Fibroblast of the aortic adventitia (primary cell): ENCODE results near the gene DOHH. TPM values are rescaled to one million over a fixed set of nuclear protein-coding genes. Genes with fewer than 3 reads are reported as not detected.

ENCODE experiments used
- DNase-seq: peaks from one replicate; pipeline ENCODE4 v3.0.0-alpha.2; 2010; ENCODE audit warnings: low read depth
- H3K4me3 ChIP-seq: 2 replicates; pipeline ENCODE4 v1.5.1; 2011; ENCODE audit warnings: low read depth, mild to moderate bottlenecking, control low read depth, low read length, moderate library complexity
- small RNA-seq: library from RNA; depleted of rRNA; stranded (forward); fragments of <200 nt; gene quantifications from one replicate; pipeline ENCODE3, GENCODE V24; 2012
- total RNA-seq: library from RNA; depleted of rRNA; stranded (reverse); fragments of >200 nt; gene quantifications from 2 replicates; pipeline ENCODE4 v1.2.3, GENCODE V29; 2012; ENCODE audit warnings: low replicate concordance
- TF ChIP-seq, protein P1 (sequence below): IDR thresholded peaks from 2 replicates; pipeline ENCODE4 v1.5.1; 2011; ENCODE audit warnings: mild to moderate bottlenecking, low read length, control low read depth, inconsistent platforms; ENCODE audit not compliant: insufficient read depth

DOHH gene
- total RNA-seq, 1 donor, result 6.5 TPM

DNA sequence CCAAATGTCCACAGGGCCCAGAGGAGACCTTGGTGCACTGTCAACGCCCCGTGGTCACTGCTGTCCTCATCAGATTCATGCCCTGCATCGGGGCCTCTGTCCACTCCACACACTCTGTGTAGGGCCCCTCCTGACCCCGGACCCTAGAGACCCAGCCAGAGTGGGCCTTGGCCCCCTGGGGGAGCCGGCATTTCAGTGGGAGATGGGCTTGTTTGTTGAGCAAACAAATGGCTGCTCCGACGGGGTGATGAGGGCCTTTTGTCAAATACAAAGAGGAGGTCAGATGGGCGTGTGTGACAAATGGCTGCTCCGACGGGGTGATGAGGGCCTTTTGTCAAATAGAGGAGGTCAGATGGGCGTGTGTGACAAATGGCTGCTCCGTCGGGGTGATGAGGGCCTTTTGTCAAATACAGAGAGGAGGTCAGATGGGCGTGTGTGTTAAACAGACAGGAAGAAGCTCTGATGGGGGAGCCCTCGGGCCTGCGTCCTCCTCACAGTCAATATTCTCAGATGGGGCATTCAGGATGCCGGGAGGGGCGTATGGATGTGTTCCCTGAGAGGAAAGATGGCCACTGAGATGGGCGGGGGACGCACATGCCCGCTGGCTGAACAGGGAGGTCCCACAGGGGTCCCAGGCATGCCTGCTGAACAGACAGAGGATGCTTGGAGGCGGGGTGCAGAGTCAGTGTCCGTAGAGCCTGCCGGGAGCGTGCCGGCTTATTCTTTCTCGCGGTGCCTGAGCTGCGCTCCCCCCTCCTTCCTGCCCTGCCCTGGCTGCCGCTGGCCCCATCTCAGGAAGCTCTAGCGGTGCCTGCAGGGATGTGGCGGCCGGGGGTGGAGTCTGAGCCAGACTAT lies 56.4 kb downstream of the DOHH start:
- DNase-seq, result no peak
- no peak overlapping the region for H3K4me3 ChIP-seq
- TF ChIP-seq, protein P1, sequence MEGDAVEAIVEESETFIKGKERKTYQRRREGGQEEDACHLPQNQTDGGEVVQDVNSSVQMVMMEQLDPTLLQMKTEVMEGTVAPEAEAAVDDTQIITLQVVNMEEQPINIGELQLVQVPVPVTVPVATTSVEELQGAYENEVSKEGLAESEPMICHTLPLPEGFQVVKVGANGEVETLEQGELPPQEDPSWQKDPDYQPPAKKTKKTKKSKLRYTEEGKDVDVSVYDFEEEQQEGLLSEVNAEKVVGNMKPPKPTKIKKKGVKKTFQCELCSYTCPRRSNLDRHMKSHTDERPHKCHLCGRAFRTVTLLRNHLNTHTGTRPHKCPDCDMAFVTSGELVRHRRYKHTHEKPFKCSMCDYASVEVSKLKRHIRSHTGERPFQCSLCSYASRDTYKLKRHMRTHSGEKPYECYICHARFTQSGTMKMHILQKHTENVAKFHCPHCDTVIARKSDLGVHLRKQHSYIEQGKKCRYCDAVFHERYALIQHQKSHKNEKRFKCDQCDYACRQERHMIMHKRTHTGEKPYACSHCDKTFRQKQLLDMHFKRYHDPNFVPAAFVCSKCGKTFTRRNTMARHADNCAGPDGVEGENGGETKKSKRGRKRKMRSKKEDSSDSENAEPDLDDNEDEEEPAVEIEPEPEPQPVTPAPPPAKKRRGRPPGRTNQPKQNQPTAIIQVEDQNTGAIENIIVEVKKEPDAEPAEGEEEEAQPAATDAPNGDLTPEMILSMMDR, result no peak

DNA sequence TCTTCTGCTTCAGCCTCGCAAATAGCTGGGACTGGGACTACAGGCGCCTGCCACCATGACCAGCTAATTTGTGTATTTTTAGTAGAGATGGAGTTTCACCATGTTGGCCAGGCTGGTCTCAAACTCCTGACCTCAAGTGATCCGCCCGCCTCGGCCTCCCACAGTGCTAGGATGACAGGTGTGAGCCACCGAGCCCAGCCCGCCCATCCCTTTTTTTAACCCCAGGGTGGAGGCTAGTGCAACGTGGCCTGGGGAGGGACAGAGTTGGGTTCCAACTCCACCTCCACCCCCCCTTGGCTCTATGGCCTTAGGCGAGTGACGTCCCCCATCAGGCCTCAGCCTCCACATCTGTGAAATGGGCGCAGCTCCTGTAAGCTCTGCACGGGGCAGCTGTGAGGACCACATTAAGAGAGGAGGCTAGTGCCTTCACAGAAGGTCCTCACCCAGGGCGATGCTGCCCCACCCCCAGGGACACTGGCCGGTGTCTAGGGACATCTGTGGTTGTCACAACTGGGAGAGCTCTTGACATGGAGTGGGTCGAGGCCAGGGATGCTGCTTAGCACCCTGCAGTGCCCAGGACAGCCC lies 57.9 kb downstream of the DOHH start:
- DNase-seq, result no peak
- TF ChIP-seq, protein P1, result no peak
- H3K4me3 ChIP-seq, result no peak overlapping the region

DNA sequence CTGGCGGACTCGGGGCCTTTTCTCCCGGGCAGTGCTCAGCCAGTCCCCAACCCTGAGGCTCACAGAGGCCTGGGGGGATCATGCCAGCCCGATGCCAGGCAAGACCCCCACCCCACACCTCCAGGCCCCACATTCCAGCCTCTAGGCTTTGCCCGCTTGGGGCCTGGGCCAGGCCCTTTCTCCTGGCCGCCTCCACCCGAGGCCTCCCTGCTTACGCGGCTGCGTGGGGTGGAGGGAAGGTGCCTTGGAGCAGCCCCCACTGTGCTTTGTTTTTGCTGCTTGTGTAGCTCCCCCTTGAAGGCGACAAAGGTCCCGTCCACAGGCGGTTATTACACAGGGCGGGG lies 58.5 kb downstream of the DOHH start:
- TF ChIP-seq, protein P1, result no peak
- no peak overlapping the region for H3K4me3 ChIP-seq
- no peak for DNase-seq

DNA sequence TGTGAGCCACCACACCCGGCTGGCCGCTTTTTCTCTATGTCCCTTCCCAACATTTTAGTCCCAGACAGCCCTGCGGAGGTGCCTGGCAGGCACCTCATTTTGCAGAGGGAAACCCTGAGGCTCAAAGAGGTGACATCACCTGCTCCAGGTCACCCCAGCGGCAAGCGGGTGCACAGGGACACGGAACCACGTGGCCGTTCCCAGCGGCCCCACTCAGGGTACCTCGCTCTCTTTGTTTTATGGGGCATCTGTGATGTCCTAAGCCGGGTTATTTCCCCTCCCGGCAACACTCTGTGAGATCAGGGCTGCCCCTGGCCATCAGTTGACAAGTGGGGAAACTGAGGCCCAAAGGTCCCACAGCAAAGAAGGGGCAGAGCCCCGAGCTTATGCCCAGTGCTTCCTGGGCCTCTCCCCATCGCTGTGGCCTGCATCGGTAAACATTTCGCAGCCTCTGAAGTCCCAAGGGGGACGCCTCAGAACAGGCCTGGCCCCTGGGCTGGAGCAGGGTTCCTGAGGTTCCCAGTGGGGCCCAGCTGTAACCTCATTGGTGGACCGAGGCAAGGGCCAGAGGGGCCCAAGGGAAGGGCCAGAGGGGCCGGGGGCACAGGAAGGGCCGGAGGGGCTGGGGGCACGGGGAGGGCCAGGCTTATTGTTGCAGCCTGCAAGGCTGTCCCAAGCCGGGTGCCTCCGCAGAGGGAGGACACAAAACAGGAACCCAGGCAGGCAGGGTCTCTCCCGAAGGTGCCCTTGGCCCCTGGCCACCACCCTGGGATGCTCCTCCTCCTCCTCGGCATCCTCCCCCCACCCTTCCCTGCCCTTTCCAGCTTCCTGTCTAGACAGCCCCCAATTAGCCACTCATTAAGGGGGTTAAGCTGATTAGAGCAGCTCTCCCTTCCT lies 59.1 kb downstream of the DOHH start:
- no peak for DNase-seq
- TF ChIP-seq, protein P1, result no peak
- no peak overlapping the region for H3K4me3 ChIP-seq

Small RNA genes within 50 kb of the gene (small RNA-seq; reads per million reads assigned to genes)
- gene RF00212, result not detected

Other genes with a start within 250 kb of the DOHH start
- gene NFIC, start 134.1 kb downstream of the DOHH start, total RNA-seq, result 79.5 and 83.2 TPM in 2 replicates
- not detected in 2 replicates for gene SMIM24, start 20.1 kb downstream of the DOHH start, total RNA-seq
- gene SMIM44, start 17.2 kb downstream of the DOHH start, total RNA-seq, result not detected in 2 replicates
- gene FZR1, start 5.6 kb upstream of the DOHH start, total RNA-seq, result 14.8 and 30.2 TPM in 2 replicates
- not detected in 2 replicates for gene TEKTIP1, start 38.5 kb upstream of the DOHH start, total RNA-seq
- 51.7 and 52.6 TPM in 2 replicates for gene MFSD12, start 56.9 kb upstream of the DOHH start, total RNA-seq
- gene HMG20B, start 72.3 kb upstream of the DOHH start, total RNA-seq, result 56.6 and 219 TPM in 2 replicates
- gene GIPC3, start 84.8 kb upstream of the DOHH start, total RNA-seq, result under 0.01 and 0.33 TPM in 2 replicates
- 0.49 and 5.0 TPM in 2 replicates for gene TBXA2R, start 106.2 kb upstream of the DOHH start, total RNA-seq
- 15.7 and 21.3 TPM in 2 replicates for gene CACTIN, start 126.1 kb upstream of the DOHH start, total RNA-seq
- 12.8 and 32.2 TPM in 2 replicates for gene PIP5K1C, start 199.8 kb upstream of the DOHH start, total RNA-seq
- gene TJP3, start 207.7 kb upstream of the DOHH start, total RNA-seq, result not detected in 2 replicates